Lung (tissue), 12 donors: ENCODE data around the gene AMOT. TPM values are rescaled to one million over a fixed set of nuclear protein-coding genes. Genes with fewer than 3 reads are reported as not detected.

Source experiments
- ATAC-seq: fragments of 200-7000 bp; cut with Tn5 transposase; one replicate; pipeline ENCODE4 v1.9.1; 2020; ENCODE audit warnings: moderate number of reproducible peaks; ENCODE audit not compliant: insufficient read depth, low FRiP score
- DNase-seq, 3 donors: peaks; one replicate each; pipeline ENCODE4 v3.0.0-alpha.2; 2013 to 2017
- H3K27ac ChIP-seq, 2 donors: one replicate each; pipeline ENCODE4 v1.5.1; 2013; ENCODE audit warnings: mild to moderate bottlenecking in 2 of 2, moderate library complexity in 2 of 2, control low read depth in 1 of 2, inconsistent platforms in 1 of 2, low read depth in 1 of 2, low read length in 1 of 2
- H3K27me3 ChIP-seq, 3 donors: one replicate each; pipeline ENCODE4 v1.5.1; 2013; ENCODE audit warnings: low read length in 2 of 3; ENCODE audit not compliant: control insufficient read depth in 3 of 3, insufficient read depth in 3 of 3
- H3K36me3 ChIP-seq, 4 donors: one replicate each; pipeline ENCODE4 v1.5.1; 2013; ENCODE audit warnings: low read length in 4 of 4, mild to moderate bottlenecking in 1 of 4, moderate library complexity in 1 of 4; ENCODE audit not compliant: control insufficient read depth in 4 of 4, insufficient read depth in 4 of 4
- H3K4me1 ChIP-seq, 5 donors: one replicate each; pipeline ENCODE4 v1.5.1; 2013; ENCODE audit warnings: low read length in 5 of 5, mild to moderate bottlenecking in 2 of 5, moderate library complexity in 1 of 5; ENCODE audit not compliant: control insufficient read depth in 5 of 5, insufficient read depth in 5 of 5
- H3K4me3 ChIP-seq: one replicate; pipeline ENCODE4 v1.5.1; 2013; ENCODE audit warnings: mild to moderate bottlenecking, control low read depth, moderate library complexity
- H3K9ac ChIP-seq, 2 donors: one replicate each; pipeline ENCODE4 v1.5.1; 2013; ENCODE audit warnings: low read length in 2 of 2, control low read depth in 1 of 2; ENCODE audit not compliant: insufficient read depth in 1 of 2
- H3K9me3 ChIP-seq, 4 donors: one replicate each; pipeline ENCODE4 v1.5.1; 2013; ENCODE audit warnings: low read length in 3 of 4, mild to moderate bottlenecking in 1 of 4, moderate library complexity in 1 of 4; ENCODE audit not compliant: control insufficient read depth in 4 of 4, insufficient read depth in 3 of 4
- CTCF ChIP-seq: IDR thresholded peaks from 2 replicates; pipeline ENCODE4 v1.5.1; 2012; ENCODE audit warnings: mild to moderate bottlenecking; ENCODE audit errors: control extremely low read depth, extremely low read depth
- WGBS, 2 donors: extraction: QIAGEN DNeasy Blood & Tissue Kit; methylation state at CpG; one replicate each; pipeline ENCODE4 v1.1.7; 2013; 5-methylcytosine and 5-hydroxymethylcytosine counted together
- polyA plus RNA-seq, 2 donors: library from polyadenylated mRNA; stranded (reverse); fragments of 200-250 nt; gene quantifications; one replicate each; pipeline ENCODE4 v1.2.1, GENCODE V29; 2013
- total RNA-seq, 2 donors: library from RNA; depleted of rRNA in 1 of 2; stranded (reverse); fragments of >200 nt in 1 of 2; gene quantifications; one replicate each; pipeline ENCODE4 v1.2.1, GENCODE V29; 2014 to 2021
- donor health status: control.
- donor health status: control.
- donor health status: Bipolar disorder and iron deficiency.
- donor health status: healthy.
- donor health status: DM: yes; HTN: yes; CAD: no.

Gene AMOT
- total and polyA plus RNA-seq, 4 donors = 0.79 to 11.8 (median 5.9) TPM

GRCh38 chrX:112751076-112751475 lies 89.6 kb downstream of the AMOT start:
- WGBS, 2 donors = 53 to 61% methylated on average over 2 of the region's 2 CpGs

GRCh38 chrX:112746812-112747595 lies 93.6 kb downstream of the AMOT start:
- WGBS, 2 donors = 68 to 71% methylated on average over 4 of the region's 4 CpGs

More at GRCh38 chrX:112751076-112751475, 89.6 kb downstream of the AMOT start:
- TF ChIP-seq CTCF = no peak
- Histone ChIP-seq H3K27me3 (peaks cover 4 to 42% (median 6%) of the 10 kb centered on the region in 3 donors), H3K36me3 (no peaks in the 10 kb centered on the region), H3K4me3 (no peak overlapping the region), H3K9ac (no peak overlapping the region), H3K4me1 (no peaks in the 10 kb centered on the region), H3K9me3 (no peaks in the 10 kb centered on the region), H3K27ac (no peak overlapping the region)
- ATAC-seq (no peak), DNase-seq (no peak)

GRCh38 chrX:112738347-112739033 lies 102.1 kb downstream of the AMOT start:
- Histone ChIP-seq H3K4me3 (no peak overlapping the region), H3K9ac (no peak overlapping the region), H3K27me3 (peaks cover 5 to 33% (median 15%) of the 10 kb centered on the region in 3 donors), H3K4me1 (peaks cover 0 to 4% (median 0%) of the 10 kb centered on the region in 5 donors), H3K27ac (no peak overlapping the region), H3K9me3 (no peaks in the 10 kb centered on the region), H3K36me3 (no peaks in the 10 kb centered on the region)
- 59 to 93% methylated on average over 5 of the region's 5 CpGs for WGBS, 2 donors
- ATAC-seq (no peak), DNase-seq (no peak)
- TF ChIP-seq CTCF = no peak

More at GRCh38 chrX:112746812-112747595, 93.6 kb downstream of the AMOT start:
- no peak for TF ChIP-seq CTCF
- Histone ChIP-seq H3K9me3 (no peaks in the 10 kb centered on the region), H3K9ac (no peak overlapping the region), H3K4me1 (no peaks in the 10 kb centered on the region), H3K27me3 (peaks cover 5 to 50% (median 11%) of the 10 kb centered on the region in 3 donors), H3K36me3 (no peaks in the 10 kb centered on the region), H3K27ac (no peak overlapping the region), H3K4me3 (no peak overlapping the region)
- DNase-seq = no peak
- no peak for ATAC-seq
